Measurements from ENCODE around the gene CIAPIN1.
"Not testable (repeated sequence)": the region's sequence is repeated elsewhere in the genome, so short reads cannot be mapped to it uniquely, and the experiment has no call there.

The CIAPIN1 gene

GRCh38 chr16:57444711-57445110 is 2.5 kb downstream of the CIAPIN1 start:
- no peak for DNase-seq (ENCODE audit: extremely low read depth in 1 of 2, low read depth in 1 of 2)

- DNase-seq (ENCODE audit: extremely low read depth in 1 of 2, low read depth in 1 of 2): not testable (repeated sequence)
Observed at GRCh38 chr16:57440551-57440950, 6.6 kb downstream of the CIAPIN1 start.

- not testable (repeated sequence) for DNase-seq (ENCODE audit: extremely low read depth in 1 of 2, low read depth in 1 of 2)
Observed at GRCh38 chr16:57439947-57440346, 7.2 kb downstream of the CIAPIN1 start.

GRCh38 chr16:57435838-57436237 is 11.3 kb downstream of the CIAPIN1 start:
- DNase-seq (ENCODE audit: extremely low read depth in 1 of 2, low read depth in 1 of 2): no peak

- DNase-seq (ENCODE audit: extremely low read depth in 1 of 2, low read depth in 1 of 2): no peak
Observed at GRCh38 chr16:57434003-57434402, 13.2 kb downstream of the CIAPIN1 start.

GRCh38 chr16:57432989-57433388 is 14.2 kb downstream of the CIAPIN1 start:
- DNase-seq (ENCODE audit: extremely low read depth in 1 of 2, low read depth in 1 of 2): no peak

- DNase-seq (ENCODE audit: extremely low read depth in 1 of 2, low read depth in 1 of 2): no peak
Observed at GRCh38 chr16:57432505-57432904, 14.7 kb downstream of the CIAPIN1 start.

GRCh38 chr16:57430955-57431354 is 16.2 kb downstream of the CIAPIN1 start:
- DNase-seq (ENCODE audit: extremely low read depth in 1 of 2, low read depth in 1 of 2): no peak

- DNase-seq (ENCODE audit: extremely low read depth in 1 of 2, low read depth in 1 of 2): no peak
Observed at GRCh38 chr16:57427824-57428223, 19.4 kb downstream of the CIAPIN1 start.

- no peak for DNase-seq (ENCODE audit: extremely low read depth in 1 of 2, low read depth in 1 of 2)
Observed at GRCh38 chr16:57427307-57427706, 19.9 kb downstream of the CIAPIN1 start.

GRCh38 chr16:57426356-57426755 is 20.8 kb downstream of the CIAPIN1 start:
- DNase-seq (ENCODE audit: extremely low read depth in 1 of 2, low read depth in 1 of 2): no peak

- no peak for DNase-seq (ENCODE audit: extremely low read depth in 1 of 2, low read depth in 1 of 2)
Observed at GRCh38 chr16:57424583-57424982, 22.6 kb downstream of the CIAPIN1 start.

GRCh38 chr16:57423152-57423551 is 24.0 kb downstream of the CIAPIN1 start:
- DNase-seq (ENCODE audit: extremely low read depth in 1 of 2, low read depth in 1 of 2): no peak

GRCh38 chr16:57422026-57422944 is 24.9 kb downstream of the CIAPIN1 start:
- no peak for DNase-seq (ENCODE audit: extremely low read depth in 1 of 2, low read depth in 1 of 2)

GRCh38 chr16:57419506-57419905 is 27.7 kb downstream of the CIAPIN1 start:
- no peak for DNase-seq (ENCODE audit: extremely low read depth in 1 of 2, low read depth in 1 of 2)

GRCh38 chr16:57416084-57416483 is 31.1 kb downstream of the CIAPIN1 start:
- DNase-seq (ENCODE audit: extremely low read depth in 1 of 2, low read depth in 1 of 2): no peak

GRCh38 chr16:57413733-57414132 is 33.5 kb downstream of the CIAPIN1 start:
- DNase-seq (ENCODE audit: extremely low read depth in 1 of 2, low read depth in 1 of 2): no peak

- no peak for DNase-seq (ENCODE audit: extremely low read depth in 1 of 2, low read depth in 1 of 2)
Observed at GRCh38 chr16:57413301-57413730, 33.9 kb downstream of the CIAPIN1 start.

- no peak for DNase-seq (ENCODE audit: extremely low read depth in 1 of 2, low read depth in 1 of 2)
Observed at GRCh38 chr16:57412584-57412983, 34.6 kb downstream of the CIAPIN1 start.

GRCh38 chr16:57411362-57411976 is 35.7 kb downstream of the CIAPIN1 start:
- DNase-seq (ENCODE audit: extremely low read depth in 1 of 2, low read depth in 1 of 2): no peak

- DNase-seq (ENCODE audit: extremely low read depth in 1 of 2, low read depth in 1 of 2): no peak
Observed at GRCh38 chr16:57409870-57410587, 37.2 kb downstream of the CIAPIN1 start.
